Jurkat, Clone E6-1 (cell line): ENCODE measurements around the gene ARAP2.

Source experiments
- DNase-seq: peaks from one replicate; pipeline ENCODE4 v3.0.0-alpha.2; 2011; ENCODE audit warnings: low read depth, low spot score
- H3K4me3 ChIP-seq: 2 replicates; pipeline ENCODE4 v1.5.1; 2011; ENCODE audit warnings: mild to moderate bottlenecking, low read length, control low read depth, moderate library complexity

ARAP2 gene

GRCh38 chr4:36269101-36269500 is 24.8 kb upstream of the ARAP2 start:
- DNase-seq, result peak; percentile 58
- no peak overlapping the region for H3K4me3 ChIP-seq

GRCh38 chr4:36267486-36268268 is 23.4 kb upstream of the ARAP2 start:
- no peak overlapping the region for H3K4me3 ChIP-seq
- DNase-seq, result no peak

GRCh38 chr4:36264207-36264826 is 20.0 kb upstream of the ARAP2 start:
- no peak overlapping the region for H3K4me3 ChIP-seq
- DNase-seq, result no peak

- no peak for DNase-seq
- H3K4me3 ChIP-seq, result no peak overlapping the region
Measured at GRCh38 chr4:36260731-36261130, 16.4 kb upstream of the ARAP2 start.

GRCh38 chr4:36256398-36256891 is 12.1 kb upstream of the ARAP2 start:
- DNase-seq, result no peak
- H3K4me3 ChIP-seq, result no peak overlapping the region

- DNase-seq, result peak; percentile 98
Measured at GRCh38 chr4:36255577-36255976, 11.3 kb upstream of the ARAP2 start.

GRCh38 chr4:36254371-36254770 is 10.1 kb upstream of the ARAP2 start:
- no peak overlapping the region for H3K4me3 ChIP-seq
- DNase-seq, result no peak

More at GRCh38 chr4:36255577-36255976, 11.3 kb upstream of the ARAP2 start:
- H3K4me3 ChIP-seq, result no peak overlapping the region

GRCh38 chr4:36251983-36252382 is 7.7 kb upstream of the ARAP2 start:
- no peak for DNase-seq
- no peak overlapping the region for H3K4me3 ChIP-seq

GRCh38 chr4:36249610-36250009 is 5.3 kb upstream of the ARAP2 start:
- no peak overlapping the region for H3K4me3 ChIP-seq
- no peak for DNase-seq

- no peak for DNase-seq
- peak overlapping the region; percentile 76 for H3K4me3 ChIP-seq
Measured at GRCh38 chr4:36243355-36244256, 708 bp downstream of the ARAP2 start.

GRCh38 chr4:36242629-36243354 is 1.5 kb downstream of the ARAP2 start:
- H3K4me3 ChIP-seq, result peak overlapping the region; percentile 76
- DNase-seq, result no peak

GRCh38 chr4:36241771-36242170 is 2.5 kb downstream of the ARAP2 start:
- H3K4me3 ChIP-seq, result peak overlapping the region; percentile 76
- peak; percentile 70 for DNase-seq

GRCh38 chr4:36237366-36238313 is 6.7 kb downstream of the ARAP2 start:
- DNase-seq, result no peak
- no peak overlapping the region for H3K4me3 ChIP-seq

- no peak overlapping the region for H3K4me3 ChIP-seq
- no peak for DNase-seq
Measured at GRCh38 chr4:36236159-36236558, 8.2 kb downstream of the ARAP2 start.

- no peak overlapping the region for H3K4me3 ChIP-seq
- no peak for DNase-seq
Measured at GRCh38 chr4:36235306-36235705, 9.0 kb downstream of the ARAP2 start.

GRCh38 chr4:36233567-36234266 is 10.6 kb downstream of the ARAP2 start:
- H3K4me3 ChIP-seq, result no peak overlapping the region
- no peak for DNase-seq

- DNase-seq, result no peak
- no peak overlapping the region for H3K4me3 ChIP-seq
Measured at GRCh38 chr4:36230534-36230933, 13.8 kb downstream of the ARAP2 start.
